H9 (cell line): Measurements from ENCODE around the gene MAP2. TPM values are rescaled to one million over a fixed set of nuclear protein-coding genes. Genes with fewer than 3 reads are reported as not detected.

ENCODE experiments used
- DNase-seq: peaks from one replicate; pipeline ENCODE4 v3.0.0-alpha.2; 2017
- H2AFZ ChIP-seq: one replicate; pipeline ENCODE4 v1.6.1; 2013; ENCODE audit warnings: mild to moderate bottlenecking, low read length, control low read depth, moderate library complexity
- H2AK5ac ChIP-seq: 2 replicates; pipeline ENCODE4 v1.6.1; 2013; ENCODE audit warnings: low read length, control low read depth, mixed read lengths; ENCODE audit not compliant: insufficient read length
- H2BK120ac ChIP-seq: one replicate; pipeline ENCODE4 v1.6.1; 2013; ENCODE audit warnings: low read depth, mild to moderate bottlenecking, low read length, control low read depth, inconsistent platforms; ENCODE audit not compliant: poor library complexity, severe bottlenecking
- H2BK12ac ChIP-seq: 2 replicates; pipeline ENCODE4 v1.6.1; 2013; ENCODE audit warnings: low read length, control low read depth, mixed read lengths, low read depth; ENCODE audit not compliant: insufficient read length
- H2BK15ac ChIP-seq: 2 replicates; pipeline ENCODE4 v1.6.1; 2013; ENCODE audit warnings: low read depth, low read length, control low read depth
- H2BK20ac ChIP-seq: one replicate; pipeline ENCODE4 v1.6.1; 2013; ENCODE audit warnings: low read depth, mild to moderate bottlenecking, low read length, control low read depth, inconsistent platforms; ENCODE audit not compliant: poor library complexity, severe bottlenecking
- H2BK5ac ChIP-seq: 2 replicates; pipeline ENCODE4 v1.6.1; 2013; ENCODE audit warnings: low read length, control low read depth, mixed read lengths; ENCODE audit not compliant: insufficient read length
- H3K14ac ChIP-seq: 2 replicates; pipeline ENCODE4 v1.6.1; 2013; ENCODE audit warnings: low read length, control low read depth; ENCODE audit not compliant: insufficient read depth
- H3K18ac ChIP-seq: 2 replicates; pipeline ENCODE4 v1.6.1; 2013; ENCODE audit warnings: low read depth, mild to moderate bottlenecking, mixed read lengths, low read length, control low read depth; ENCODE audit not compliant: insufficient read length
- H3K23ac ChIP-seq: 2 replicates; pipeline ENCODE4 v1.6.1; 2013; ENCODE audit warnings: low read length, control low read depth, mixed read lengths, low read depth; ENCODE audit not compliant: insufficient read length
- H3K23me2 ChIP-seq: 2 replicates; pipeline ENCODE4 v1.6.1; 2013; ENCODE audit warnings: low read depth, mild to moderate bottlenecking, mixed read lengths, low read length, control low read depth; ENCODE audit not compliant: insufficient read length, poor library complexity, severe bottlenecking
- H3K27ac ChIP-seq: 2 replicates; pipeline ENCODE4 v1.5.1; 2013; ENCODE audit warnings: low read length, control low read depth, mixed read lengths, low read depth; ENCODE audit not compliant: insufficient read length
- H3K27me3 ChIP-seq: 2 replicates; pipeline ENCODE4 v1.6.1; 2013; ENCODE audit warnings: low read length, control low read depth, inconsistent platforms; ENCODE audit not compliant: insufficient read depth
- H3K4ac ChIP-seq: 2 replicates; pipeline ENCODE4 v1.6.1; 2013; ENCODE audit warnings: low read depth, mild to moderate bottlenecking, control low read depth, inconsistent platforms, low read length, moderate library complexity
- H3K4me1 ChIP-seq: 2 replicates; pipeline ENCODE4 v1.6.1; 2013; ENCODE audit warnings: low read length, control low read depth, inconsistent platforms; ENCODE audit not compliant: insufficient read depth
- H3K4me2 ChIP-seq: 2 replicates; pipeline ENCODE4 v1.6.1; 2013; ENCODE audit warnings: low read length, control low read depth, mixed read lengths; ENCODE audit not compliant: insufficient read length, insufficient read depth
- H3K56ac ChIP-seq: 2 replicates; pipeline ENCODE4 v1.6.1; 2013; ENCODE audit warnings: low read depth, mild to moderate bottlenecking, mixed read lengths, low read length, control low read depth; ENCODE audit not compliant: insufficient read length
- H3K79me1 ChIP-seq: 2 replicates; pipeline ENCODE4 v1.6.1; 2013; ENCODE audit warnings: low read depth, mild to moderate bottlenecking, moderate library complexity, low read length, control low read depth, inconsistent platforms; ENCODE audit not compliant: insufficient read depth, poor library complexity, severe bottlenecking
- H3K79me2 ChIP-seq: 2 replicates; pipeline ENCODE4 v1.6.1; 2013; ENCODE audit warnings: low read length, control low read depth, inconsistent platforms; ENCODE audit not compliant: insufficient read depth
- H3K9ac ChIP-seq: 2 replicates; pipeline ENCODE4 v1.6.1; 2013; ENCODE audit warnings: low read length, control low read depth, mixed read lengths; ENCODE audit not compliant: insufficient read length; ENCODE audit errors: extremely low read depth
- H3K9me3 ChIP-seq: one replicate; pipeline ENCODE4 v1.6.1; 2013; ENCODE audit warnings: low read depth, low read length, inconsistent platforms; ENCODE audit not compliant: control insufficient read depth
- H3T11ph ChIP-seq: one replicate; pipeline ENCODE4 v1.6.1; 2013; ENCODE audit warnings: mild to moderate bottlenecking, low read length, control low read depth, inconsistent platforms
- H4K20me1 ChIP-seq: one replicate; pipeline ENCODE4 v1.6.1; 2013; ENCODE audit not compliant: control insufficient read depth, insufficient read length, insufficient read depth
- H4K5ac ChIP-seq: 2 replicates; pipeline ENCODE4 v1.6.1; 2013; ENCODE audit warnings: low read depth, mild to moderate bottlenecking, mixed read lengths, low read length, control low read depth; ENCODE audit not compliant: insufficient read length
- H4K8ac ChIP-seq: replicated peaks from 2 replicates; pipeline ENCODE4 v1.6.1; 2013; ENCODE audit warnings: low read length, control low read depth, mixed read lengths, low read depth; ENCODE audit not compliant: insufficient read length
- H4K91ac ChIP-seq: 2 replicates; pipeline ENCODE4 v1.6.1; 2013; ENCODE audit warnings: low read depth, mild to moderate bottlenecking, moderate library complexity, mixed read lengths, low read length, control low read depth; ENCODE audit not compliant: insufficient read length
- H3K27ac Mint-ChIP-seq, 3 experiments: 2 replicates in 2 of 3; 3 replicates in 1 of 3; pipeline ENCODE4 v1.8.0; 2020 to 2021; ENCODE audit warnings: mixed read lengths in 3 of 3, mild to moderate bottlenecking in 1 of 3, moderate library complexity in 1 of 3
- H3K27me3 Mint-ChIP-seq: 2 replicates; pipeline ENCODE4 v1.8.0; 2021; ENCODE audit warnings: low read depth, mild to moderate bottlenecking, moderate library complexity, mixed read lengths
- H3K36me3 Mint-ChIP-seq, 3 experiments: 2 replicates in 2 of 3; 3 replicates in 1 of 3; pipeline ENCODE4 v1.8.0; 2020 to 2021; ENCODE audit warnings: low read depth in 3 of 3, mixed read lengths in 3 of 3; ENCODE audit not compliant: insufficient read depth in 1 of 3
- H3K4me1 Mint-ChIP-seq, 2 experiments: 2 replicates each; pipeline ENCODE4 v1.8.0; 2020; ENCODE audit warnings: mixed read lengths in 2 of 2
- H3K4me3 Mint-ChIP-seq, 2 experiments: 2 replicates in 1 of 2; 3 replicates in 1 of 2; pipeline ENCODE4 v1.8.0; 2020 to 2021; ENCODE audit warnings: mild to moderate bottlenecking in 2 of 2, mixed read lengths in 2 of 2, moderate library complexity in 1 of 2
- H3K9me3 Mint-ChIP-seq, 2 experiments: 2 replicates in 1 of 2; 3 replicates in 1 of 2; pipeline ENCODE4 v1.8.0; 2020; ENCODE audit warnings: mild to moderate bottlenecking in 2 of 2, mixed read lengths in 2 of 2, moderate library complexity in 1 of 2
- WGBS: extraction: QIAGEN DNeasy Blood & Tissue Kit; methylation state at CpG from one replicate; pipeline ENCODE4 v1.1.7; 2013; ENCODE audit warnings: missing lambda C conversion rate, low lambda C conversion rate, mixed read lengths; ENCODE audit not compliant: insufficient read length; ENCODE audit errors: extremely low coverage; 5-methylcytosine and 5-hydroxymethylcytosine counted together
- total RNA-seq: library from RNA; stranded (reverse); gene quantifications from 2 replicates; pipeline ENCODE4 v1.2.1, GENCODE V29; 2021
- TF ChIP-seq, protein P1 (sequence below): fragments of 200-600 bp; sonication (generic); conservative IDR thresholded peaks from 3 replicates; pipeline ENCODE4 v1.8.0; 2021; ENCODE audit warnings: antibody characterized with exemption, mild to moderate bottlenecking

Gene MAP2
- total RNA-seq, 1 experiment from 2014 or later, result 0.87 TPM

DNA sequence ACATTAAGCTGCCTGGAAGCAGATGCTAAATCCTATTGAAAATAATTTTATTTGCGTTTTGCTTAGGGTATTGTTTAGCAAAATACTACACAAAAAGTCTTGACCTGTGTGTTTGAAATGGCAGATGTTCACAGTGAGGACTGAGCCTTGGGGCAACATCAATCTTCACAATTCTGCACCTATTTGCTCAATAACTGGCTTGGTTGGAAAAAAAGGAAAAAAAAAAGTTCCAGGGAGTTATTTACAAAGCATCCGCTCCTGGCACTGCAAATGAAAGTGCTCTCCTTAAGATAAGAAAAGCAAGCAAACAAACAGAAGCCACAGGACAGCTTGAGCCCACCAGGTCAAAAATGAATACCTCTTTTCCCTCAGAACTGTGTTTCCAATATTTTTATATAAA, 77.7 kb downstream of the MAP2 start:
- Histone ChIP-seq H4K8ac (no peak overlapping the region), H3K9ac (no peak overlapping the region), H3T11ph (no peak overlapping the region), H4K91ac (no peak overlapping the region), H3K23me2 (no peaks in the 10 kb centered on the region), H3K27ac (no peak overlapping the region), H3K56ac (no peak overlapping the region), H4K5ac (no peak overlapping the region), H3K23ac (no peak overlapping the region), H3K4me2 (no peak overlapping the region), H2AK5ac (no peak overlapping the region), H2BK15ac (no peak overlapping the region), H4K20me1 (no peaks in the 10 kb centered on the region), H3K79me2 (no peaks in the 10 kb centered on the region), H3K4ac (no peak overlapping the region), H2AFZ (no peak overlapping the region), H2BK12ac (no peak overlapping the region), H3K14ac (no peak overlapping the region), H3K4me1 (no peaks in the 10 kb centered on the region), H3K79me1 (no peaks in the 10 kb centered on the region), H2BK20ac (no peak overlapping the region), H2BK120ac (no peak overlapping the region), H2BK5ac (no peak overlapping the region), H3K27me3 (no peaks in the 10 kb centered on the region), H3K18ac (no peak overlapping the region), H3K9me3 (no peaks in the 10 kb centered on the region)
- Mint-ChIP-seq H3K4me1 (peaks cover 2 to 20% of the 10 kb centered on the region in 2 experiments; a peak in 3 of 4 replicates), H3K4me3 (no peak overlapping the region), H3K27ac (peak overlapping the region in 1 of 3 experiments; percentile 73; a peak in 1 of 7 replicates), H3K36me3 (peaks cover 0 to 19% (median 11%) of the 10 kb centered on the region in 3 experiments; a peak in 5 of 7 replicates), H3K9me3 (peaks cover 7 to 20% of the 10 kb centered on the region in 2 experiments; a peak in 4 of 5 replicates), H3K27me3 (peaks cover 56% of the 10 kb centered on the region)
- TF ChIP-seq, protein P1, sequence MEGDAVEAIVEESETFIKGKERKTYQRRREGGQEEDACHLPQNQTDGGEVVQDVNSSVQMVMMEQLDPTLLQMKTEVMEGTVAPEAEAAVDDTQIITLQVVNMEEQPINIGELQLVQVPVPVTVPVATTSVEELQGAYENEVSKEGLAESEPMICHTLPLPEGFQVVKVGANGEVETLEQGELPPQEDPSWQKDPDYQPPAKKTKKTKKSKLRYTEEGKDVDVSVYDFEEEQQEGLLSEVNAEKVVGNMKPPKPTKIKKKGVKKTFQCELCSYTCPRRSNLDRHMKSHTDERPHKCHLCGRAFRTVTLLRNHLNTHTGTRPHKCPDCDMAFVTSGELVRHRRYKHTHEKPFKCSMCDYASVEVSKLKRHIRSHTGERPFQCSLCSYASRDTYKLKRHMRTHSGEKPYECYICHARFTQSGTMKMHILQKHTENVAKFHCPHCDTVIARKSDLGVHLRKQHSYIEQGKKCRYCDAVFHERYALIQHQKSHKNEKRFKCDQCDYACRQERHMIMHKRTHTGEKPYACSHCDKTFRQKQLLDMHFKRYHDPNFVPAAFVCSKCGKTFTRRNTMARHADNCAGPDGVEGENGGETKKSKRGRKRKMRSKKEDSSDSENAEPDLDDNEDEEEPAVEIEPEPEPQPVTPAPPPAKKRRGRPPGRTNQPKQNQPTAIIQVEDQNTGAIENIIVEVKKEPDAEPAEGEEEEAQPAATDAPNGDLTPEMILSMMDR, result no peak
- no CpG with 5 or more reads among the region's 2 CpGs for WGBS
- DNase-seq, result no peak
